Smooth muscle cell of the brain vasculature (primary cell): ENCODE results near the gene ACTL6A.
A peak's percentile ranks its signal among the peaks of the same experiment; 100 is the strongest.
"Not testable (repeated sequence)": the region's sequence is repeated elsewhere in the genome, so short reads cannot be mapped to it uniquely, and the experiment has no call there.

ENCODE experiments used
- DNase-seq: peaks from one replicate; pipeline ENCODE4 v3.0.0-alpha.2; 2012; ENCODE audit warnings: low read depth, low spot score

The ACTL6A gene

GRCh38 chr3:179562591-179563270 lies at the start of gene ACTL6A:
TSS of gene ACTL6A (plus strand) at chr3:179562926. CDS start at chr3:179563093, 167 bp downstream.
- peak; percentile 99 for DNase-seq

GRCh38 chr3:179513862-179514261 lies 48.9 kb upstream of the ACTL6A start:
- no peak for DNase-seq

- DNase-seq, result not testable (repeated sequence)
Observed at GRCh38 chr3:179516461-179517251, 46.1 kb upstream of the ACTL6A start.

- DNase-seq, result no peak
Observed at GRCh38 chr3:179526482-179526881, 36.2 kb upstream of the ACTL6A start.

GRCh38 chr3:179526989-179527391 lies 35.7 kb upstream of the ACTL6A start:
- peak; percentile 41 for DNase-seq

- DNase-seq, result no peak
Observed at GRCh38 chr3:179528772-179529171, 34.0 kb upstream of the ACTL6A start.

- DNase-seq, result no peak
Observed at GRCh38 chr3:179531576-179531975, 31.1 kb upstream of the ACTL6A start.

GRCh38 chr3:179533274-179533673 lies 29.5 kb upstream of the ACTL6A start:
- DNase-seq, result no peak

GRCh38 chr3:179536256-179536655 lies 26.5 kb upstream of the ACTL6A start:
- no peak for DNase-seq

GRCh38 chr3:179541094-179541493 lies 21.6 kb upstream of the ACTL6A start:
- no peak for DNase-seq

- DNase-seq, result no peak
Observed at GRCh38 chr3:179541596-179541995, 21.1 kb upstream of the ACTL6A start.

- DNase-seq, result no peak
Observed at GRCh38 chr3:179542375-179542774, 20.4 kb upstream of the ACTL6A start.

- DNase-seq, result no peak
Observed at GRCh38 chr3:179544981-179545645, 17.6 kb upstream of the ACTL6A start.

GRCh38 chr3:179546814-179547241 lies 15.9 kb upstream of the ACTL6A start:
- DNase-seq, result no peak

GRCh38 chr3:179551349-179552105 lies 11.2 kb upstream of the ACTL6A start:
- DNase-seq, result no peak

GRCh38 chr3:179558742-179559364 lies 3.9 kb upstream of the ACTL6A start:
- DNase-seq, result peak; percentile 45

- DNase-seq, result no peak
Observed at GRCh38 chr3:179560791-179561190, 1.9 kb upstream of the ACTL6A start.

- DNase-seq, result peak; percentile 17
Observed at GRCh38 chr3:179563271-179563783, 601 bp downstream of the ACTL6A start.

GRCh38 chr3:179565496-179565895 lies 2.8 kb downstream of the ACTL6A start:
- no peak for DNase-seq

- DNase-seq, result no peak
Observed at GRCh38 chr3:179580992-179581391, 18.3 kb downstream of the ACTL6A start.

GRCh38 chr3:179589143-179589542 lies 26.4 kb downstream of the ACTL6A start:
- DNase-seq, result no peak
